Neutrophil (primary cell): ENCODE results near the gene F11R.

Experiments used
- H3K27ac ChIP-seq: fragments of 200-600 bp; sonication (generic); 2 replicates; pipeline ENCODE4 v1.5.1; 2016; ENCODE audit warnings: mild to moderate bottlenecking, moderate library complexity
- H3K27me3 ChIP-seq: fragments of 200-600 bp; sonication (generic); 2 replicates; pipeline ENCODE4 v1.6.0; 2016; ENCODE audit warnings: mild to moderate bottlenecking
- H3K36me3 ChIP-seq: fragments of 200-600 bp; sonication (generic); 2 replicates; pipeline ENCODE4 v1.5.1; 2017
- H3K4me1 ChIP-seq, 2 experiments: fragments of 200-600 bp in 1 of 2; sonication (generic) in 1 of 2; 1 replicate in 1 of 2; 2 replicates in 1 of 2; pipeline versions ENCODE4 v1.5.1 to v1.6.1; 2013 to 2016; ENCODE audit warnings: low read depth in 1 of 2, low read length in 1 of 2, mild to moderate bottlenecking in 1 of 2, moderate library complexity in 1 of 2; ENCODE audit not compliant: control insufficient read depth in 1 of 2, insufficient read depth in 1 of 2
- H3K4me3 ChIP-seq, 2 experiments: fragments of 200-600 bp in 1 of 2; sonication (generic) in 1 of 2; 1 replicate in 1 of 2; 2 replicates in 1 of 2; pipeline ENCODE4 v1.5.1; 2013 to 2016; ENCODE audit warnings: low read depth in 1 of 2, low read length in 1 of 2, mild to moderate bottlenecking in 1 of 2, moderate library complexity in 1 of 2
- H3K9me3 ChIP-seq: fragments of 200-600 bp; sonication (generic); 2 replicates; pipeline ENCODE4 v1.5.1; 2016
- CTCF ChIP-seq: fragments of 200-600 bp; sonication (generic); IDR thresholded peaks from 2 replicates; pipeline ENCODE4 v1.5.1; 2016; ENCODE audit warnings: antibody characterized with exemption

F11R gene

GRCh38 chr1:161044908-161045735 is 24.2 kb upstream of the F11R start:
- Histone ChIP-seq H3K27ac (peak overlapping the region; percentile 98), H3K4me1 (peaks cover 28 to 31% of the 10 kb centered on the region in 2 experiments), H3K9me3 (no peaks in the 10 kb centered on the region), H3K36me3 (peaks cover 68% of the 10 kb centered on the region), H3K4me3 (peak overlapping the region; percentile 99), H3K27me3 (no peaks in the 10 kb centered on the region)
- no peak for TF ChIP-seq CTCF

- H3K4me1 ChIP-seq = peaks cover 25 to 31% of the 10 kb centered on the region in 2 experiments
- H3K36me3 ChIP-seq = peaks cover 68% of the 10 kb centered on the region
Measured at GRCh38 chr1:161044535-161044907, 23.6 kb upstream of the F11R start.

GRCh38 chr1:161039546-161039945 is 18.6 kb upstream of the F11R start:
- Histone ChIP-seq H3K36me3 (peaks cover 44% of the 10 kb centered on the region), H3K4me1 (peaks cover 23 to 33% of the 10 kb centered on the region in 2 experiments), H3K27ac (peak overlapping the region; percentile 81), H3K9me3 (no peaks in the 10 kb centered on the region), H3K27me3 (no peaks in the 10 kb centered on the region), H3K4me3 (peak overlapping the region in 1 of 2 experiments; percentile 88)
- TF ChIP-seq CTCF = no peak

More at GRCh38 chr1:161044535-161044907, 23.6 kb upstream of the F11R start:
- Histone ChIP-seq H3K9me3 (no peaks in the 10 kb centered on the region), H3K27ac (peak overlapping the region; percentile 98), H3K4me3 (peak overlapping the region; percentile 99), H3K27me3 (no peaks in the 10 kb centered on the region)
- TF ChIP-seq CTCF = no peak

DNA sequence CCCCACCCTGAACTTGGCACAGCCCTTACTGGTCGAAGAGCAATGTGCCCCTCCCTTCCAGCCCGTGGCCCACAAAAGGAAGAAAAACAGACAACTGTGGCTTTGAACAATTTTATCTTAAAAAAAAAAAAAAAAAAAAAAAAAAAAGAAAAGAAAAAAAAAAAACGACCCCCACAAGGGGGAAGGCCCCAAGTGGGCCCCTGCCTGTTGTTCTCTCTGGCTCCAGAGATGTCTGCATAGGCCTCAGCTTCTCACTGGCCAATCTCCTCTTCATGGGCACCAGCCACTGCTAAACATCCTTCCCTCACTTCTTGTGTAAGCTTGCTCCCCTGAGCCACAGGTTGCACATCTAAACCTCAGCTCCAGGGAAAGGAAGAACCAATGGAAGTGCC is 18.2 kb upstream of the F11R start:
- TF ChIP-seq CTCF = no peak
- H3K4me3 ChIP-seq = peak overlapping the region; percentile 87 to 88
- H3K9me3 ChIP-seq = no peaks in the 10 kb centered on the region
- H3K4me1 ChIP-seq = peaks cover 20 to 30% of the 10 kb centered on the region in 2 experiments
- H3K27me3 ChIP-seq = no peaks in the 10 kb centered on the region
- H3K36me3 ChIP-seq = peaks cover 44% of the 10 kb centered on the region
- peak overlapping the region; percentile 81 for H3K27ac ChIP-seq

DNA sequence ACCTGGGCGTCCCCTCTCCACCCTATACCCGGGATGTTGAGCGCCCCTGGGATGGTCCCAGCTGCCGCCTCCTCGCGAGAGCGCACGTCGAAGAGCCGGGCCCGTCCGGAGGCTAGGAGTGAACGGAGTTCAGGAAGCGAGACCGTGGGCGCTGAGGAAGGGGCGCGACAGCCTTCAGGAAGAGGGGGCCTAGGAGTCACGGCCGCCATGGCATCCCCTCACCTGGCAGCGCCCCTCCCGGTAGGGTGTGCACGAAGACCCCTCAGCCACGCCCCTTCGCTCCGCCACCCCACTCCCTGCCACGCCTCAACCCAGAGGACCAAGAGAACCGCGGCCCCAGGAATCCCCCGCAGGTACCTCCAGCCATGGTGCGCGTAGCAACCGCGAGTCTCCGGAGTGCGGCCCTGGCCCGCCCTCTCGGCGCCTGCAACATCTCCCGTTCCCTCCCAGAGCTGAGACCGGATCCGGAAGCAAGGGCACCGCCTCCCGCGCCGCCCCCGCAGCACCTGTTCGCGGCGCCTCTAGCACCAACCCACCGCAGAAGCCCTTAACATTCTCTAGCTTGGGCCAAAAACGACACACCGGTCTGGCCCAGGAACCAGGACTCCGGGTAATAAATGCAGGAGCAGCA is 17.7 kb upstream of the F11R start, which contains the start of gene TSTD1:
TSS of gene TSTD1 (minus strand) at position 442 of the 631 bp plus-strand sequence. CDS start at position 367, 75 bp downstream.
- Histone ChIP-seq H3K27ac (peak within 1 kb of the TSS; percentile 81), H3K4me1 (peaks cover 16 to 24% of the 10 kb centered on the region in 2 experiments), H3K36me3 (peaks cover 44% of the 10 kb centered on the region), H3K27me3 (no peaks in the 10 kb centered on the region), H3K9me3 (no peaks in the 10 kb centered on the region), H3K4me3 (peak within 1 kb of the TSS; percentile 87 to 88)
- TF ChIP-seq CTCF = no peak
